Endothelial cell of umbilical vein (primary cell): ENCODE data around the gene ZBTB22. TPM values are rescaled to one million over a fixed set of nuclear protein-coding genes. Genes with fewer than 3 reads are reported as not detected.

Experiments used
- BruUV-seq: library from RNA; stranded (reverse); fragments of 400-500 nt; replicated peaks from 2 replicates; lab custom pipeline; 2021; lab: Mats Ljungman, UMichigan
- CTCF ChIA-PET: fragments of 300-600, 350-600 bp; sonication (Branson Sonifier 250); formaldehyde crosslinking; loops from one replicate; lab custom pipeline; 2021; ENCODE audit warnings: antibody characterized with exemption, inconsistent platforms; lab: Charles Lee
- POLR2A ChIA-PET: fragments of 300-600, 350-600 bp; sonication (Branson Sonifier 250); formaldehyde crosslinking; loops from one replicate; lab custom pipeline; 2021; ENCODE audit warnings: antibody characterized with exemption, inconsistent platforms; lab: Charles Lee
- DNase-seq: peaks from one replicate; pipeline ENCODE4 v3.0.0-alpha.2; 2011; ENCODE audit warnings: low read depth, low spot score
- FAIRE-seq: peaks from 2 replicates; lab custom pipeline; 2011; peaks lifted over from hg19 to GRCh38; lab: Jason Lieb, UNC
- H2AFZ ChIP-seq: 2 replicates; pipeline ENCODE4 v1.6.0; 2012; ENCODE audit warnings: low read depth, low read length, control low read depth, inconsistent platforms
- H3K27ac ChIP-seq: 2 replicates; pipeline ENCODE4 v1.5.1; 2011; ENCODE audit warnings: low read depth, mild to moderate bottlenecking, control low read depth, low read length, moderate library complexity; ENCODE audit not compliant: insufficient read depth
- H3K27me3 ChIP-seq, 2 experiments: 2 replicates each; pipeline versions ENCODE4 v1.6.0 to v1.6.1; 2011; ENCODE audit warnings: low read length in 2 of 2, mixed read lengths in 1 of 2; ENCODE audit not compliant: control insufficient read depth in 2 of 2, insufficient read depth in 2 of 2
- H3K36me3 ChIP-seq, 2 experiments: 2 replicates in 1 of 2; 3 replicates in 1 of 2; pipeline ENCODE4 v1.5.1; 2011; ENCODE audit warnings: low read length in 2 of 2, mild to moderate bottlenecking in 1 of 2, moderate library complexity in 1 of 2; ENCODE audit not compliant: control insufficient read depth in 2 of 2, insufficient read depth in 2 of 2; ENCODE audit errors: extremely low read depth in 1 of 2
- H3K4me1 ChIP-seq: 3 replicates; pipeline ENCODE4 v1.5.1; 2011; ENCODE audit warnings: mild to moderate bottlenecking, low read length; ENCODE audit not compliant: control insufficient read depth, insufficient read depth; ENCODE audit errors: extremely low read depth
- H3K4me2 ChIP-seq: 2 replicates; pipeline ENCODE4 v1.6.1; 2011; ENCODE audit warnings: low read length, control low read depth, mixed read lengths; ENCODE audit not compliant: insufficient read depth
- H3K4me3 ChIP-seq, 3 experiments: fragments of 200-600 bp in 1 of 3; sonication (generic), shearing (Covaris generic) in 1 of 3; replicated peaks in 1 of 3; 2 replicates each; pipeline ENCODE4 v1.5.1; 2011 to 2016; ENCODE audit warnings: control low read depth in 3 of 3, low read length in 3 of 3, mild to moderate bottlenecking in 2 of 3, inconsistent platforms in 1 of 3, low read depth in 1 of 3, moderate library complexity in 1 of 3; ENCODE audit not compliant: insufficient read depth in 1 of 3
- H3K79me2 ChIP-seq: 2 replicates; pipeline ENCODE4 v1.6.0; 2012; ENCODE audit warnings: low read length, inconsistent platforms; ENCODE audit not compliant: control insufficient read depth, insufficient read depth
- H3K9ac ChIP-seq: replicated peaks from 2 replicates; pipeline ENCODE3; 2011; ENCODE audit warnings: low read length, control low read depth; ENCODE audit not compliant: insufficient read depth; ENCODE audit errors: extremely low read depth
- H3K9me1 ChIP-seq: replicated peaks from 3 replicates; pipeline ENCODE4 v1.6.0; 2011; ENCODE audit warnings: mild to moderate bottlenecking, low read length; ENCODE audit not compliant: control insufficient read depth, insufficient read depth; ENCODE audit errors: extremely low read depth
- H3K9me3 ChIP-seq: replicated peaks from 2 replicates; pipeline ENCODE4 v1.5.1; 2012; ENCODE audit warnings: low read length, inconsistent platforms; ENCODE audit not compliant: control insufficient read depth, insufficient read depth
- H4K20me1 ChIP-seq: replicated peaks from 2 replicates; pipeline ENCODE3; 2011; ENCODE audit warnings: mild to moderate bottlenecking, low read length; ENCODE audit not compliant: control insufficient read depth, insufficient read depth; ENCODE audit errors: extremely low read depth
- CTCF ChIP-seq, 2 donors: IDR thresholded peaks; 1 replicate in 1 of 2; 2 replicates in 1 of 2; pipeline ENCODE4 v1.5.1; 2011; ENCODE audit warnings: low read length in 2 of 2, mild to moderate bottlenecking in 2 of 2, moderate library complexity in 2 of 2, control low read depth in 1 of 2, inconsistent platforms in 1 of 2, low read depth in 1 of 2; ENCODE audit not compliant: insufficient read depth in 1 of 2; ENCODE audit errors: extremely low read depth in 1 of 2
- EZH2 ChIP-seq: IDR thresholded peaks from 2 replicates; pipeline ENCODE4 v1.6.1; 2012; ENCODE audit warnings: borderline replicate concordance, low read depth, mild to moderate bottlenecking, moderate library complexity, low read length, inconsistent platforms; ENCODE audit not compliant: severe bottlenecking
- FOS ChIP-seq: IDR thresholded peaks from 2 replicates; pipeline ENCODE4 v1.6.1; 2011; ENCODE audit warnings: mild to moderate bottlenecking, low read length, moderate library complexity, borderline replicate concordance; ENCODE audit not compliant: insufficient read depth
- GATA2 ChIP-seq: IDR thresholded peaks from 2 replicates; pipeline ENCODE4 v1.7.0; 2011; ENCODE audit warnings: low read depth, mild to moderate bottlenecking, moderate library complexity, mixed read lengths, low read length; ENCODE audit not compliant: insufficient read length, insufficient read depth
- JUN ChIP-seq: IDR thresholded peaks from 2 replicates; pipeline ENCODE4 v1.6.1; 2011; ENCODE audit warnings: borderline replicate concordance, low read depth; ENCODE audit not compliant: insufficient read length, insufficient read depth
- MAX ChIP-seq: IDR thresholded peaks from 2 replicates; pipeline ENCODE4 v1.6.1; 2011; ENCODE audit not compliant: insufficient read depth, insufficient read length
- POLR2A ChIP-seq: IDR thresholded peaks from 2 replicates; pipeline ENCODE4 v1.6.1; 2012; ENCODE audit warnings: low read depth, mild to moderate bottlenecking, control low read depth, low read length
- POLR2AphosphoS5 ChIP-seq: IDR thresholded peaks from 2 replicates; pipeline ENCODE4 v1.6.1; 2012; ENCODE audit warnings: low read depth, mild to moderate bottlenecking, control low read depth, low read length, moderate library complexity; ENCODE audit not compliant: insufficient read depth
- dilution Hi-C: fragments of 300-500 bp; cut with MboI; formaldehyde crosslinking; loops from one replicate; pipeline ENCODE4 v1.15.0; 2019; ENCODE audit warnings: low sequenced_read_pairs; ENCODE audit not compliant: extremely low pct_ligation_motif_present
- intact Hi-C: fragments of 100-400 bp; cut with micrococcal nuclease; formaldehyde crosslinking; loops from one replicate; pipeline ENCODE4 v1.10.0; 2022
- polyA plus RNA-seq, 4 experiments: library from polyadenylated mRNA; depleted of rRNA in 3 of 4; stranded (reverse) in 3 of 4; unstranded in 1 of 4; fragments of >200 nt; gene quantifications; 2 replicates each; pipeline versions ENCODE4 v1.2.1 to v1.2.3, GENCODE V29; 2011 to 2012; ENCODE audit warnings: missing spikeins in 1 of 4
- total RNA-seq: library from RNA; stranded (reverse); gene quantifications from 2 replicates; pipeline ENCODE4 v1.2.3, GENCODE V29; 2021

Gene ZBTB22
- total and polyA plus RNA-seq, 2 donors (not counting 3 experiments of a cell fraction or from before 2014, with no cell fraction given): 12.6 to 15.4 TPM

- no peaks in the 10 kb centered on the region for H3K36me3 ChIP-seq
- TF ChIP-seq POLR2AphosphoS5 (no peak), EZH2 (no peak), FOS (no peak), JUN (no peak), MAX (no peak), CTCF (IDR thresholded peaks at IDR 0.05; ENCODE audit: extremely low read depth in 1 of 2, insufficient read depth in 1 of 2, low read depth in 1 of 2, low read length in 2 of 2) (no peak), POLR2A (no peak), GATA2 (no peak)
- intact Hi-C loops (no loop called here), dilution Hi-C loops (no loop called here)
- no peak overlapping the region for H3K9ac ChIP-seq
- CTCF ChIA-PET: interaction anchor here (0.6 to 1.1 kb wide), 2 partner anchors 23 to 211 kb away, joined by 4 to 5 read pairs; no protein-coding TSS in a partner anchor
- BruUV-seq: no TSS peak
- no peak overlapping the region for H3K4me2 ChIP-seq
- no peaks in the 10 kb centered on the region for H3K9me3 ChIP-seq
- H4K20me1 ChIP-seq: no peaks in the 10 kb centered on the region
- H3K79me2 ChIP-seq: no peaks in the 10 kb centered on the region
- no peaks in the 10 kb centered on the region for H3K4me1 ChIP-seq
- DNase-seq: no peak
- no peak overlapping the region for H2AFZ ChIP-seq
- H3K9me1 ChIP-seq: no peaks in the 10 kb centered on the region
- POLR2A ChIA-PET: no interaction called here
- FAIRE-seq: no peak
- no peak overlapping the region for H3K27ac ChIP-seq
- no peak overlapping the region for H3K4me3 ChIP-seq
- H3K27me3 ChIP-seq: no peaks in the 10 kb centered on the region
Observed at GRCh38 chr6:33339193-33339592, 21.6 kb upstream of the ZBTB22 start.
